COLO668 (cell line): ENCODE results near the gene ZNF574.
"Not testable (repeated sequence)": the region's sequence is repeated elsewhere in the genome, so short reads cannot be mapped to it uniquely, and the experiment has no call there.

Experiments
- DNase-seq: peaks from one replicate; lab custom pipeline; 2025; ENCODE audit not compliant: unreplicated experiment; lab: John Stamatoyannopoulos, UW

ZNF574 gene

GRCh38 chr19:42075616-42076379 lies at the start of gene ZNF574:
TSS of gene ZNF574 (plus strand) at chr19:42076166. CDS start at chr19:42078607, 2,441 bp downstream.
- peak; percentile 99 for DNase-seq

GRCh38 chr19:42028304-42029216 lies 47.4 kb upstream of the ZNF574 start:
- DNase-seq: peak; percentile 18

GRCh38 chr19:42030645-42031440 lies 45.1 kb upstream of the ZNF574 start:
- no peak for DNase-seq

GRCh38 chr19:42032431-42032830 lies 43.5 kb upstream of the ZNF574 start:
- peak; percentile 87 for DNase-seq

GRCh38 chr19:42033413-42033812 lies 42.6 kb upstream of the ZNF574 start:
- DNase-seq: no peak

- peak; percentile 44 for DNase-seq
These were observed 41.1 kb upstream of the ZNF574 start for GRCh38 chr19:42034640-42035391.

- no peak for DNase-seq
These were observed 38.3 kb upstream of the ZNF574 start for GRCh38 chr19:42037649-42038048.

GRCh38 chr19:42038666-42039065 lies 37.3 kb upstream of the ZNF574 start:
- DNase-seq: peak; percentile 68

- no peak for DNase-seq
These were observed 35.9 kb upstream of the ZNF574 start for GRCh38 chr19:42040031-42040430.

GRCh38 chr19:42040491-42040890 lies 35.5 kb upstream of the ZNF574 start:
- DNase-seq: not testable (repeated sequence)

GRCh38 chr19:42042455-42043170 lies 33.4 kb upstream of the ZNF574 start:
- no peak for DNase-seq

GRCh38 chr19:42045575-42045974 lies 30.4 kb upstream of the ZNF574 start:
- no peak for DNase-seq

GRCh38 chr19:42048992-42049391 lies 27.0 kb upstream of the ZNF574 start:
- DNase-seq: peak; percentile 17

GRCh38 chr19:42051166-42052115 lies 24.5 kb upstream of the ZNF574 start:
- peak; percentile 48 for DNase-seq

GRCh38 chr19:42052241-42052863 lies 23.6 kb upstream of the ZNF574 start:
- peak; percentile 52 for DNase-seq

- DNase-seq: no peak
These were observed 22.7 kb upstream of the ZNF574 start for GRCh38 chr19:42053037-42053935.

GRCh38 chr19:42054205-42054604 lies 21.8 kb upstream of the ZNF574 start:
- DNase-seq: no peak
